Caco-2 (cell line): Measurements from ENCODE around the gene CCL2. TPM values are rescaled to one million over a fixed set of nuclear protein-coding genes. Genes with fewer than 3 reads are reported as not detected.

Experiments
- BruUV-seq: library from RNA; stranded (reverse); fragments of 400-500 nt; replicated peaks from 2 replicates; lab custom pipeline; 2021; lab: Mats Ljungman, UMichigan
- CTCF ChIA-PET: fragments of 300-600 bp; sonication (Branson Sonifier 250); formaldehyde crosslinking; loops from one replicate; lab custom pipeline; 2022; ENCODE audit warnings: antibody characterized with exemption; lab: Charles Lee
- POLR2A ChIA-PET: fragments of 300-600 bp; sonication (Branson Sonifier 250); formaldehyde crosslinking; loops from one replicate; lab custom pipeline; 2022; ENCODE audit warnings: antibody characterized with exemption; lab: Charles Lee
- DNase-seq, 2 experiments: peaks; one replicate each; pipeline versions ENCODE4 v3.0.0 to v3.0.0-alpha.2; 2020 to 2022
- H3K27me3 ChIP-seq: replicated peaks from 2 replicates; pipeline ENCODE4 v1.6.0; 2011; ENCODE audit warnings: low read length; ENCODE audit not compliant: control insufficient read depth, insufficient read depth
- H3K36me3 ChIP-seq: 2 replicates; pipeline ENCODE4 v1.5.1; 2011; ENCODE audit warnings: low read length; ENCODE audit not compliant: control insufficient read depth, insufficient read depth
- H3K4me1 ChIP-seq: fragments of 250-450 bp; sonication (Bioruptor Pico); 2 replicates; pipeline ENCODE4 v1.5.1; 2020; ENCODE audit warnings: mild to moderate bottlenecking
- H3K4me3 ChIP-seq: 2 replicates; pipeline ENCODE4 v1.5.1; 2011; ENCODE audit warnings: low read depth, mild to moderate bottlenecking, control low read depth, low read length
- H3K9me3 ChIP-seq: fragments of 250-450 bp; sonication (Bioruptor Pico); 2 replicates; pipeline ENCODE4 v1.5.1; 2020; ENCODE audit warnings: mild to moderate bottlenecking, moderate library complexity
- H3K27ac Mint-ChIP-seq: one replicate; pipeline ENCODE4 v1.8.0; 2022; ENCODE audit warnings: mixed read lengths; ENCODE audit not compliant: unreplicated experiment
- H3K27me3 Mint-ChIP-seq: one replicate; pipeline ENCODE4 v1.8.0; 2022; ENCODE audit warnings: mixed read lengths; ENCODE audit not compliant: insufficient read depth, unreplicated experiment
- H3K36me3 Mint-ChIP-seq: one replicate; pipeline ENCODE4 v1.8.0; 2022; ENCODE audit warnings: mild to moderate bottlenecking, mixed read lengths; ENCODE audit not compliant: insufficient read depth, unreplicated experiment
- H3K4me1 Mint-ChIP-seq: one replicate; pipeline ENCODE4 v1.8.0; 2022; ENCODE audit warnings: low read depth, mixed read lengths; ENCODE audit not compliant: unreplicated experiment
- H3K4me3 Mint-ChIP-seq: one replicate; pipeline ENCODE4 v1.8.0; 2022; ENCODE audit warnings: mild to moderate bottlenecking, moderate library complexity, mixed read lengths; ENCODE audit not compliant: unreplicated experiment
- H3K9me3 Mint-ChIP-seq: one replicate; pipeline ENCODE4 v1.8.0; 2022; ENCODE audit warnings: mixed read lengths; ENCODE audit not compliant: unreplicated experiment
- CTCF ChIP-seq, 2 experiments: fragments of 200-600 bp in 1 of 2; IDR thresholded peaks; 1 replicate in 1 of 2; 2 replicates in 1 of 2; pipeline versions ENCODE4 v1.5.1 to v1.8.0; 2011 to 2022; ENCODE audit warnings: antibody characterized with exemption in 1 of 2, control low read depth in 1 of 2, inconsistent platforms in 1 of 2, low read depth in 1 of 2, low read length in 1 of 2, mild to moderate bottlenecking in 1 of 2, moderate library complexity in 1 of 2; ENCODE audit not compliant: insufficient read depth in 1 of 2, severe bottlenecking in 1 of 2, unreplicated experiment in 1 of 2
- intact Hi-C: fragments of 100-400 bp; cut with micrococcal nuclease; formaldehyde crosslinking; loops from one replicate; pipeline ENCODE4 v1.10.0; 2022; ENCODE audit not compliant: unreplicated experiment
- total RNA-seq: library from RNA; stranded (reverse); gene quantifications from 2 replicates; pipeline ENCODE4 v1.2.3, GENCODE V29; 2022

The CCL2 gene
- total RNA-seq, 1 experiment from 2014 or later: not detected

DNA sequence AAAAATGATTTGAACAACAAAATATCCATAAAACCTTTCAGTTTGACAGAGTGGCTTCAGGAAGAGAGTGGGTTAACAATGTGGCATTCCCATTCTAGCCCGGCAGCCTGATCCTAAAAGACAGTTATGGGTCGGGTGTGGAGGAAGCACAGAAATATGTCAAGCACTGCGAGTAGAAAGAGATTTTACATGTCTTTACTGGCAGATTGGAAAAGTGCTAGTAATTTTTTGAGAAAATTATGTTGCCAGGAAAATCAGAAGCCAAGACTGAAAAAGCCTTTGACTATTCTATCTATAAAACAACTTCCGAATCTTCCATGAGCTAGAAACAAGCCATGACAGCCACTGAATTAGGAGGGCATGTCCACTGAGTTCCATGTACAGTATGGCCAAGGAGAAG is 5.8 kb downstream of the CCL2 start:
- no peaks in the 10 kb centered on the region for H3K9me3 Mint-ChIP-seq
- no peak for TF ChIP-seq CTCF (IDR thresholded peaks at IDR 0.05; ENCODE audit: insufficient read depth in 1 of 2, low read depth in 1 of 2, low read length in 1 of 2, severe bottlenecking in 1 of 2, unreplicated experiment in 1 of 2)
- H3K36me3 ChIP-seq: no peaks in the 10 kb centered on the region
- H3K4me1 Mint-ChIP-seq: no peaks in the 10 kb centered on the region
- ChIA-PET CTCF (no interaction called here), POLR2A (no interaction called here)
- intact Hi-C loops: no loop called here
- H3K36me3 Mint-ChIP-seq: no peaks in the 10 kb centered on the region
- H3K27ac Mint-ChIP-seq: no peak overlapping the region
- H3K4me3 ChIP-seq: no peak overlapping the region
- DNase-seq: no peak
- H3K4me3 Mint-ChIP-seq: no peak overlapping the region
- H3K4me1 ChIP-seq: no peaks in the 10 kb centered on the region
- H3K27me3 ChIP-seq: no peaks in the 10 kb centered on the region
- no TSS peak for BruUV-seq
- no peaks in the 10 kb centered on the region for H3K9me3 ChIP-seq
- H3K27me3 Mint-ChIP-seq: peaks cover 14% of the 10 kb centered on the region

- Histone ChIP-seq H3K27me3 (no peaks in the 10 kb centered on the region), H3K4me1 (no peaks in the 10 kb centered on the region), H3K4me3 (no peak overlapping the region), H3K9me3 (no peaks in the 10 kb centered on the region), H3K36me3 (no peaks in the 10 kb centered on the region)
- intact Hi-C loops: no loop called here
- POLR2A ChIA-PET: no interaction called here
- peaks cover 14% of the 10 kb centered on the region for H3K27me3 Mint-ChIP-seq
- H3K4me3 Mint-ChIP-seq: no peak overlapping the region
- DNase-seq: no peak
- TF ChIP-seq CTCF (IDR thresholded peaks at IDR 0.05; ENCODE audit: insufficient read depth in 1 of 2, low read depth in 1 of 2, low read length in 1 of 2, severe bottlenecking in 1 of 2, unreplicated experiment in 1 of 2): no peak
- H3K9me3 Mint-ChIP-seq: no peaks in the 10 kb centered on the region
- CTCF ChIA-PET: no interaction called here
- no peaks in the 10 kb centered on the region for H3K4me1 Mint-ChIP-seq
- BruUV-seq: no TSS peak
- no peaks in the 10 kb centered on the region for H3K36me3 Mint-ChIP-seq
- no peak overlapping the region for H3K27ac Mint-ChIP-seq
Measured at GRCh38 chr17:34261568-34262337, 6.7 kb downstream of the CCL2 start.

GRCh38 chr17:34265711-34266110 is 10.6 kb downstream of the CCL2 start:
- no peak overlapping the region for H3K4me3 ChIP-seq
- intact Hi-C loops: no loop called here
- H3K9me3 ChIP-seq: no peaks in the 10 kb centered on the region
- no peaks in the 10 kb centered on the region for H3K27me3 ChIP-seq
- no peaks in the 10 kb centered on the region for H3K4me1 ChIP-seq
- ChIA-PET POLR2A (no interaction called here), CTCF (no interaction called here)
- Mint-ChIP-seq H3K9me3 (no peaks in the 10 kb centered on the region), H3K36me3 (no peaks in the 10 kb centered on the region), H3K4me1 (no peaks in the 10 kb centered on the region), H3K27me3 (peaks cover 8% of the 10 kb centered on the region), H3K27ac (no peak overlapping the region), H3K4me3 (no peak overlapping the region)
- no peak for DNase-seq
- H3K36me3 ChIP-seq: no peaks in the 10 kb centered on the region
- TF ChIP-seq CTCF (IDR thresholded peaks at IDR 0.05; ENCODE audit: insufficient read depth in 1 of 2, low read depth in 1 of 2, low read length in 1 of 2, severe bottlenecking in 1 of 2, unreplicated experiment in 1 of 2): no peak
- BruUV-seq: no TSS peak
